Sciatic nerve (tissue), 2 donors: ENCODE results near the gene EXOG. TPM values are rescaled to one million over a fixed set of nuclear protein-coding genes. Genes with fewer than 3 reads are reported as not detected.
A peak's percentile ranks its signal among the peaks of the same experiment; 100 is the strongest.

ENCODE experiments used
- ATAC-seq: fragments of 200-7000 bp; cut with Tn5 transposase; one replicate; pipeline ENCODE4 v1.9.1; 2020; ENCODE audit warnings: mild to moderate bottlenecking, moderate library complexity
- DNase-seq: peaks from one replicate; pipeline ENCODE4 v3.0.0-alpha.2; 2020; ENCODE audit warnings: low spot score
- intact Hi-C: fragments of 100-400 bp; cut with DNase I; formaldehyde crosslinking; loops from one replicate; pipeline ENCODE4 v1.14.2; 2022
- total RNA-seq: library from RNA; stranded (reverse); fragmentation: NEBNext Ultra II Directional; extraction: Animal tissue kit (Norgen Biotek cat#: 25700); gene quantifications from one replicate; pipeline ENCODE4 v1.2.1, GENCODE V29; 2021
- donor health status: DM: no; HTN: no; CAD: no.
- donor health status: DM: no; HTN: no; CAD: no.

Gene EXOG
- total RNA-seq, 1 donor from 2014 or later = 16.7 TPM

DNA sequence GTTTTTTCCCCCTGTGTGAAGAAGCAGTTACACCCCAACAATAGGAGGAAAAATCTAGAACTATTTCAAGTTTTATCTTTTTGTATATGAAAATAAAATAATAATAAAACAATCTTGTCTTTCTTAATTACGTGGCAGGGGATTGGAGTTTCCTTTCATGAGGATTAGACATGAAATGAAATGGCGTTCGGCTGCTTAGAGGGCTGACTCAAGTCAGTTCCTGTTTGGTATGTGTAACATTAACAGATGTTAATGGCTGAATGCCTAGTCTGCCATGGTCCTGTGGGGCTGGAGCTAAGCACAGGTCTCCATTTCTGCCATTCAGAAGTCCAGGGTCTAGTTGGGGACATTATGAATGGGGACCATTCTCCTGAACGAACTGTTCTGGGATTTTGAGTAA, 3.1 kb upstream of the EXOG start:
- intact Hi-C loops = no loop called here
- ATAC-seq = no peak
- no peak for DNase-seq

DNA sequence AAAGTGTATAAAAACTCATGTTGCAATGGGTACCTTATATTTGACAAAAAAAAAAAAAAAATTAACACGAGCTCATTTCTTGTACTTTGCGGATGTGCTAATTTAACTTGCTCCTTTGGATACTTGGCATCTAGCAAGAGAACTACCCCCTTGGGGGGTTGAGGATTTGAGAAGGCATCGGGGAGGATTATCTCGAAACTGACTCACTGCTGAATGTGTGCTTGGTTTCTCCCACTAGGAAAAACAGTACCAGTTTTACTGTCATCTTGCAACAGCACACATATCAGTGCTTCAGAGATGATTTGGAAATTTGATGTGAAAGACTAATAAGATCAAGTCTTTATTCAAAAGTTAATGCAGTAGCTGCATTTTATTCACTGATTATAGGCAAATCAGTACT, 891 bp downstream of the EXOG start:
- ATAC-seq = no peak
- intact Hi-C loops = no loop called here
- DNase-seq = no peak

DNA sequence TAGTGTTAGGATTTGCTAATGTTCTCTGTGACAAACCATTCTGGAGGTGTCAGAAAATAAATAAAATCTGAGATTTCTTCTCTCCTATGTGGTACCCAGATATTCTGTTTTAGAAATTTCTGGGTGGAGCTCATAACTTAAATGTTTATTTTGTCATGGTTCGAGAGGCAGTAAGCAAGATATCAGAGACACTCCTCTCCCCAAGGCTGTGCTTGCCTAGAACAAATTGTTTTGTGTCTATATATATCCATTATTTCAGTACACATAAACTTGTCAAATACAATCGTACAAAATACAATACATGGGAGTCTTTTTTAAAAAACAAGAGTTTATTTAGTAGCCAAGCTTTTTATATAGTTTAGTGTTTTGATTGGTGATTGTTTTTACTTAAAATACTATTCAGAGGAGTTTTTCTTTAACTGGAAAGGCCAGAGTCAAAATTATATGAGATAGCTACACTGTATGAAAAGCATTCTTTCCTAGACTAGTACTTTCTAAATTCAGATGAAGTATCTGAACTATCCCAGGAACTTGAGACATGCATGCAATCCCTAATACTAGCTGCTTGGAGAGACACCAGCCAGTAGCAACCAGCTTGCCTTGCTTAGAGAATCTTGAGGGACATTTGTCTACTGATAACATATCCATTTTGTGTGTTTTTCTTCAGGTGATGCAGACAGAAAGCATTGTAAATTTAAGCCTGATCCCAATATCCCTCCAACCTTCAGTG, 4.7 kb downstream of the EXOG start:
- intact Hi-C loops = no loop called here
- no peak for DNase-seq
- ATAC-seq = no peak

DNA sequence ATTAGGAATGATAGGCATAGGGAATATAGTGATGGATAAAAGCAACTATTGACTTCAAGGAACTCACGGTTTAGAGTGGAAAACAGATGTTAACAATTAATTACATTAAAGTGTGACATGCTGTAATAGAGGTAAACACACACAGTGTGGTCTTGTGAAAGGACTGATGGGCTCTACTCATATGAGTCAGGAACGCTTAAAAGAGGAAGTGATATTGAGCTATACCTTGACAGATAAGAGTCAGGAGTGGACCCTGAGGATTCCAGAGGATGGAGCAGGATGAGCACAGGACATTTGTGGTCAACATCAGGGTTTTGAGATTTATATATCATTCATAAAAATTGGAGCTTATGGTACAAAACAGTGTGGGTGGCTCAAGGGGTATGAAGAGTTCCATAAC, 11.0 kb downstream of the EXOG start:
- intact Hi-C loops = no loop called here
- ATAC-seq = no peak
- DNase-seq = no peak

DNA sequence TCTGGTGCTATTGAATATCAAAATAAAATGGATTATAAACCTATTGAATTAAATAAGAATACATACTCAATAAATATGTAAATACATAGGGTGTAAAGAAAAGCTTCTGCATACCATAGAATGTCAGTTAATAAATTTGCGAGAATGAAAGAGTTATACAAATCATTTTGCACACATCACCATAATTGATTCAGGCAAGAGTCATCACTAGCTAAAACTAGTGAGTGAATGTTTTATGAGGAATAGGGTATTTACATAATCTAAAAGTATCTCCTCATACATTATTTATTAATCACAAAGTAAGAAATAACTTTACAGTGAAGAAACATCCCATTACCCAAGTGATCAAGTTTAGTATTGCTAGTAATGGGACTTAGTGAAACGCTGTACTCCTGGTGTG, 13.6 kb downstream of the EXOG start:
- ATAC-seq (no peak), DNase-seq (no peak)
- intact Hi-C loops = no loop called here

DNA sequence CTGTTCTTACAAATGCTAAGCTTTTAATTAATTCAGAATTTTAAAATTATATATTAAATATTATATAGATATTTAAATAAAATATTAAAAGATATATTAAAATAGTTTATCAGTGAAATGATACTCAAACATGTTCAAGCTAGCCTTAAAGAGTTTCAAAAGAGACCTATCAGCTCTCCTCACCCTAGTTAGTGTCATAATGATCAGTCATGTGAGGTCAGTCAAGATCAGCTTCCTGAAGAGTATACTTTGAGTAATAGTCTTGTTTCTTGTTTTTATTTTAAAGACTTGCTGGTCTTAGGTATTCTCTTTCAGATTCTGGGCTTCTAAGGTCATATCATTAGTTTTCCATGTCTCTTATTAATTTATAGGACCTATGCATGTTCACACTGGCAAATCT, 14.5 kb downstream of the EXOG start:
- intact Hi-C loops = no loop called here
- no peak for ATAC-seq
- DNase-seq = no peak

DNA sequence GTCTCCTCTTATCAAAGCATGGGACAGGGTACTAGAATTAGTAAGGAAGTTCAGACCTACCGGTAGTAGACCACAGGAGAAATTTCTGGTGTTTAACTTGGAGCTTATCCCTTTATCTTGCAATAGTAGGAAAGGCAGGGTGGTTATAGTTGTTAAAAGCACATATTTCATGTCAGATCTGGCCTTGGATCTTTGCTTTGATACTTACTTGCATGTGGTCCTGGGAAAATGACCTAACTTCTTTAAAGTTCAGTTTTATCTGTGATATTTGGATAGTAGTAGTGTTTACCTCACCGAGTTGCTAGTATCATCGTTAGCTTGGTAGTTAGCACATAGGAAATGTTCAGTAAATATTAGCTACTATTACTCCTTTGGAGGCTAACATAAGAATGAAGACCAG, 15.4 kb downstream of the EXOG start:
- intact Hi-C loops = no loop called here
- no peak for ATAC-seq
- DNase-seq = no peak

DNA sequence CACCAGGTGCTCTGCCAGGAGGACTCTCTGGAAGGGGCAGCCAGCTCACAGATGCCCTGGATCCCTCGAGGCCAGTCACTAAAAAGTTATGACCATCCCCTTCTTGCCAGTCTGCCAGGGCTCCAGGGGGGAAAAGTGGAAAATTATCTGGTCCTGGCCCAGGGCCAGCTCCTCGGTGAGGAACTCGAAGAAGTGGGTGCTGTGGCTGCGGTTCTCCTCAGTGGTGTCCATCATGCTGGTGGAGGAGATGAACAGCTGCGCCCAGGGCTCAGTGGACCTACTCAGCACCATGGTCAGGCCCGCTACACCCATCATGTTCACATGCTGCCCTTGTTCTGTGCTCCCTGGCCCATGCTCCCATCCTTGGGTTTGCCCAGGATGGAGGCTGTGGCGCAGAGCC, 19.2 kb downstream of the EXOG start:
- DNase-seq (no peak), ATAC-seq (no peak)
- intact Hi-C loops = no loop called here

DNA sequence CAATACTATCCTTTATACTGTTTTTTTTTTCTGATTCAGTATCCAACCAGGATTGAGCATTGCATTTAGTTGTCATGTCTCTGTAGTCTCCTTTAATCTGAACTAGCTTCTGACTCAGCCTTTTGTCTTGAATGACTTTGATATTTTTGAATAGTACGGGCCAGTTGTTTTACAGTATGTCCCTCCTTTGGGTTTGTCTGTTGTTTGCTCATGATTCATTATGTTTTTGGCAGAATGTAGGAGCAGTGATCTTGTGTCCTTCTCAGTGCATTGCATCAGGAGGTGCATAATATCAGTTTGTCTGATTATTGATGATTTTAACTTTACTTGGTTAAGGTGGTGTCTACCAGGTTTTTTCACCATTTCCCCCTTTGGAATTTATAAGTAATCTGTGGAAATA, 20.5 kb downstream of the EXOG start:
- ATAC-seq (no peak), DNase-seq (no peak)
- intact Hi-C loops = no loop called here

DNA sequence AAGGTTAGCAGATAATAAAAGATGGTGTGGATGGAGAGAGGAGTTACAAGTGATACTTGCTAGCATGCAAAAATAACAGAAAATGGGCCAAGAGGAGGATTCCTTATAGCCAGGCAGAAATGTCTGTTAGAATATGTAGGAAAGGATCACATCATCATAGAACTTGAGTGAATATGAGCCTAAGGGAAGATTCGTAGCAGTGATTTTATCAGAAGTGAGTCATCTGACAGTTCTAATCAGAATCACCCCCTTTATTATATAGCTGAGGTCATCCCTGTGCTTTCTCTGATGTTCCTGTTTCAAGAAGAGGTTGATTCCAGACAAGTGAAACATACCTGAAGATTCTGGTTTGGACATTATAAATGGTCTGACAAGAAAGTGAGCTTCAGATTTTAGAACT, 22.9 kb downstream of the EXOG start:
- intact Hi-C loops = no loop called here
- DNase-seq = no peak
- ATAC-seq = no peak

DNA sequence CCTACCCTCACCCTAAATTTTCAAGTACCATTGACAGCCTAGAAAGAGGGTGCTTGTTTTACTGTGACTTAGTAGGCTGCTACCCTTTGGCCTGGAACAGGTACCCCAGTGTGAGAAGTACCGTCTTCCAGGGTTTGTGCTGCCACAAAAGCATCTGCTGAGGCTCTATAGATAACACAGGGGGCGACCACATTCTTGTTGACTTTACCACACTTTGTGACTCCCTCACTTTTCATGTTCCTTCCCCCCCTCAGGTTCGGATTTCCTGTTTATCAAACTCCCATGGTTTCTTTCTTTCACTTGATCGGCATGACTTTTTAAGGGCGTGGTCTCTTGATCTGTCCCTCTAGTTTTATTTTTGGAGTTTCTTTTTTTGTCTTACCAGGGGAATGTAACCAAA, 23.5 kb downstream of the EXOG start:
- no peak for DNase-seq
- ATAC-seq = no peak
- intact Hi-C loops = loop anchor here (10.0 kb wide), 2 partner anchors 125 to 325 kb away; partner anchors contain the start of gene SCN5A

DNA sequence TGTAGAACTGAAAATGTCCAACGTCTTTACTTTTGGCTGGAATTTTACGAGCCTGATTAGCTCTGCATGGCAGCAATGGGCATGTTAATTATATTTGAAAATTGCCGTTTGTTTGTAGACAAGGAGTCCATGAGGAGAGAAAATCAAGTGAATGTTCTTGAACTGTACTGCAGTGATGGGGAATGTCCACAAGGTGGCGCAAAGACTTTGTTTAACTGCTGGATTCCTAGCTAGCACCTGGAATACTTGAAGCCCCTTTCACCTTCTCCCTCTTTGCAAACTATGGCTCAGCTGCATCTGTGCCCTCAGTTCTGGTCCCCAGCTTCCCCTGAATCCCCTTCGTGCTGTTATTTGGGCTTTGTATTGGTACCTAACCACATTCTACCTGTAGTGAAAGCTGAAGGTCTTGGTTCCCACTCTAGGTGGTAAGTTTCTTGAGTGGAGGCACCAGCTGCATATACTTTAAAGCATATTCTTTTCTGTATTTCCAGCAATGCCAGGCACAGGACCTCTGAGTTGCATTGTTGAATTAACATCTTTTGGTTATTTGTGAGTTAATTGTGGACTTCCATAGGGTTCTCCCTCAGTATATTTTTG, 25.3 kb downstream of the EXOG start:
- ATAC-seq (peak; percentile 53), DNase-seq (peak; percentile 80)
- intact Hi-C loops = loop anchor here (10.0 kb wide), 2 partner anchors 123 to 323 kb away; partner anchors contain the start of gene SCN5A

DNA sequence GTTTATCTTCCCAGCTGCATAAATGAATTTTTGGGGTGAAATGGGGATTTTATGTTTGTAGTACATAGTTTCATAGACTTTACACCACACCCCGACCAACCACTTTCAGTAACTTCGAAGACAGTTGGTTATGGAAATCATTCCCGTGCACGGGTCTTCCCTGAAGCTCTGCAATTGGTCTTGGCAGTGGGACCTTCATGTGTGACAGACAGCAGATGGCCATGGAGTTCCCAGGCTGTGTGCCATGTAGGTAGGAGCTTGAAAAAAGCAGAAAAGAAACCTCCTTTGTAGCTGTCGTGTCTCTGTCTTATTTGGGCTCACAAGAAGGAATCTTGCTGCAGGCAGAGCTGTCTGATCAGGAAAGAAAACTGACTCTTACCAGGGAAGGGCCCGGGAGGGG, 25.9 kb downstream of the EXOG start:
- no peak for ATAC-seq
- intact Hi-C loops = loop anchor here (10.0 kb wide), 2 partner anchors 123 to 323 kb away; partner anchors contain the start of gene SCN5A

DNA sequence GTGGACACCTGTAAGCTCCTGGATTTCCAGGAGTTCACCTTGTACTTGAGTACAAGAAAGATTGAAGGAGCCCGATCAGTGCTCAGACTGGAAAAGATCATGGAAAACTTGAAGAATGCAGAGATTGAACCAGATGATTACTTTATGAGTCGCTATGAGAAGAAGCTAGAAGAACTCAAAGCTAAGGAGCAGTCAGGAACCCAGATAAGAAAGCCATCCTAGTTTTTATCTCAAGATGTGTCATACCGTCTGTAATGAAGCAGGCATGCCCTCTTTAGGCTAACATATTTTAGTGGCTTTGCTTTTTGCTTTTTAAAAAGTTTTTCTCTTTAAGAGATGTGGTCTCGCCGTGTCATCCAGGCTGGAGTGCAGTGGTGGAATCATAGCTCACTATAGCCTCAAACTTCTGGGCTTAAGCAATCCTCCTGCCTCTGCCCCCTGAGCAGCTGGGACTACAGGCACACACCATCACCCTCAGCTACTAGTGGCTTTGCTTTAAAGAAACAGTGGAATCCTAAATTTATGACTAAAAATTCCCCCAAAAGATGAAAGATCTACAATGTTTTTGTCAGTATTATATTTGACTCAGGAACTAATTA, 28.1 kb downstream of the EXOG start:
- intact Hi-C loops = loop anchor here (10.0 kb wide), 2 partner anchors 121 to 321 kb away; partner anchors contain the start of gene SCN5A
- DNase-seq (no peak), ATAC-seq (no peak)

More for the DNA sequence above, 25.9 kb downstream of the EXOG start:
- DNase-seq = no peak

DNA sequence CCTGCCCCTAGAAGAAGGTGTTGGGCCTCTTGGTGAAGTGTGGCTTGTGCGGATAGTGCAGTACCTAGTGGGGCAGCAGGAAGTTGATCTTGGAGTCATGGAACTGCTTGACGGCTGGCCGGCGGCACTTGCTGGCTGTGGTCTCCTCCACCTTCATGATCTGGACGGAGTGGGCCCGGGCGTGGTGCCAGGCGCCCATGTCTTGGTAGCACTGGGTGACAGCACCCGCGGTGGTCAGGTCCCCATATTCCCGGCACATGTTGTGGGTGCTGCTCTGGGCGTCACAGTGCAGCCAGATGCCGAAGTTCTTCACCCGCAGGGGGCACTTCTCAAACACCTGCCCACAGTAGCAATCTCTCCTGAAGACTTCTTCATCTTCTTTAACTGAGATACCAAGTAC, 30.7 kb downstream of the EXOG start:
- intact Hi-C loops = loop anchor here (10.0 kb wide), 2 partner anchors 118 to 318 kb away; partner anchors contain the start of gene SCN5A
- ATAC-seq = no peak
- no peak for DNase-seq

DNA sequence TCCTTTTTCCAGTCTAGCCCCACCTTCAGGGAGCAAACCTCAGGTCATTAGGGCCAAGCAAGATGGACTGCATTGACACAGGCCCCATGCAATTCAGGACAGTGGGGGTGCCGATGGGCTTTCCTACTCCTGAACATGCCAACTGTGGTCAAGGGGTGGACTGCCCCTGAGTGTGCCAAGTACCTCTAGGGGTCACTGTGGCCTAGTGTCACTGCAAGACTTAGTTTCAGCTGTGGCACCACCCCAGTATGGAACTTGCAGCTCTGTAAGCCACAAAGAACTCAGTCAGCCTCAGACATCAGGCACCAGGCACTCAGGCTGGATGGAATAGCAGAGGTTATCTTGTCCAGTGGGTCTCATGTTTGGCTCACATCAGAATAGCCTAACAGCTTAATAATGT, 32.3 kb downstream of the EXOG start:
- ATAC-seq = no peak
- DNase-seq = no peak
- intact Hi-C loops = loop anchor here (10.0 kb wide), 2 partner anchors 116 to 316 kb away; partner anchors contain the start of gene SCN5A

DNA sequence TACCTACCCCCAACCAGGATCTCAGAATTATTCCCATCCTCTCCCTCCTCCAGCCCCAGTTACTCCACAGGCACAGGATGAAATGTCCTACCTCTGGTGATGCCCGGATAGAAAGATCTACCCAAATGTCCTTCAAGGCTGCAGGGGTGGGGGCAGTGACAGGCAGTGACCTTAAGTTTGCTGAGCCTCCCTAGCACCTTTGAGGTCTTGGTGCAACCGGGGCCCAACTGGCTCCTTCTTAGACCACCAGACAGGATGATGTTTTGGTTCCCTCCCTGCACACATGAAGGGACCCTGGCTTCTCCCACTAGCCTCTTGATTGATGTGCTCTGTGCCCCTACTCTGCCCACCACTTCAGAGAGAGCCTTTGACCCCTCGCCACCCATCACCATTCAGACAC, 36.4 kb downstream of the EXOG start:
- intact Hi-C loops = no loop called here
- no peak for ATAC-seq
- DNase-seq = no peak

DNA sequence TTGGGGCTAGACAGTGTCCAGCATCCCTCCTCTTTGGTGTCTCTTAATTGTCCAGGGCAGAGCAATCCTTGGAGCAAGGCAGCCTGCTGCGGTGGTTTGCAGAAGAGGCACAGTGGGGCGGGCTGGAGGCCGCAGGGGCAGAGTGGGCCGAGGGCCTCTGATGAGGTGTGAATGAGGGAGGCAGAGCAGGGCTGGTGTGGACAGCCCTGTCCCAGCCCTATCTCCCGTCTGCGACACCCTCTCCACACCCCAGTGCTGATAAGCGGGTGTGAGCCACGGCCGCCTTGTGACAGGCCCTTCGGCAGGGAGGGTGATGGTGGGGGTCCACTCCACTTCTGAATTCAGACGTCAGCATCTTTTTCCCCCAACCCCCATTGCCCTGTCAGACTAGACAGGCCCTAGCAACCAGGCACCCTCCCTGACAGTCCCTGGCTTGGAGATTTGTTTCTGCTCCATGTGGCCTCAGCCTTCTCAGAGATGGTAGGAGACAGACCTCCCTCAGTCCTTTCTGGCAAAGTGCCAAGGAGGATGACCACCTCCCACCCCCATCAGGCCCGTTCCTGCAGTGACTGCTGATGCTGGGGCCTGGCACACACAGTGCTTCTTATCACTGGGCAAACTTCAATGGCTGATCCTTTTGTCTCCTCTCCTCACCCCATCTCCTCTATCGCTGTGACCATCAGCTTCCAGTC, 37.3 kb downstream of the EXOG start:
- DNase-seq (no peak), ATAC-seq (peak; percentile 48)
- intact Hi-C loops = no loop called here

DNA sequence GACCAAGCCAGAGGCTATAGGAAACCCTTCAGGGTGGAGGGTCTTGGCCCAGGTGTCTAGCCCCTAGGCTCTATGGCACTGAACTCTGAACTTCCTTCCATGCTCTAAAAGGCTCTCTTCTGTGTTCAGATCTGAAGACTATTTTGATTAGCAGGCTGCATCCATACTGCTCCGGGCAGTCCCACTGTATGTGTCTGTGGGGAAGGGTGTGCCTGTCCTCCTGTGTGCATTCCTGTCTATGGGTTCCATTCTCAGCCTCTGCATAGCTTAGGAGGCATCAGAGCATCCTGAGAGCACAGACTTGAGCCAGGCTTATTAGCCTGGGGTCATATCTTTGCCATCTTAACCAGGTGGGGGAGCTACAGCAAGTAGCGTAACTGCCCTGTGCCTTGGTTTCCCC, 38.0 kb downstream of the EXOG start:
- DNase-seq = no peak

DNA sequence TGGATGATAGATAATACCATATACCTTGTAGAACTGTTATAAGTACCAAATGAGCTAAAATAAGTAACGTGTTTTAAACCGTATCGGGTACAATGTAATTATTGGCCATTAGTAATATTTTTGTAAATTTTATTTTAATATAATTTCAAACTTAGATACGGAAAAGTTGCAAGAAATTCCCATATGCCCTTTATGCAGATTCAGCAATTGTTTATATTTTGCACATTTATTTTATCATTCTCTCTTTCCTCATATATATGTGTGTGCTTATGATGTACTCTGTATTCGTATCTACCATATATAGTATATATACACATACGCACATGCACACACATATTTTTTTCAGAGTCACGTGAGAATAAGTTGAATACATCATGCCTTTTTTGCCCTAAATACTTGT, 38.5 kb downstream of the EXOG start:
- intact Hi-C loops = loop anchor here (5.0 kb wide), 1 partner anchor 1733 kb away; no protein-coding TSS in a partner anchor
- ATAC-seq (no peak), DNase-seq (no peak)

More for the DNA sequence above, 38.0 kb downstream of the EXOG start:
- ATAC-seq = no peak
- intact Hi-C loops = no loop called here
